GM23338 (cell line): ENCODE data around the gene LEMD2. TPM values are rescaled to one million over a fixed set of nuclear protein-coding genes. Genes with fewer than 3 reads are reported as not detected.

Experiments used
- ATAC-seq: fragments of 200-7000 bp; cut with Tn5 transposase; 3 replicates; pipeline ENCODE4 v1.9.1; 2020
- DNase-seq: peaks from one replicate; pipeline ENCODE4 v3.0.0-alpha.2; 2015; ENCODE audit warnings: low spot score
- H2AFZ ChIP-seq: fragments of 200-600 bp; sonication (generic); 2 replicates; pipeline ENCODE4 v1.8.0; 2016; ENCODE audit warnings: antibody characterized with exemption, mild to moderate bottlenecking, moderate library complexity
- H3F3A ChIP-seq: fragments of 200-600 bp; sonication (generic); replicated peaks from 2 replicates; pipeline ENCODE4 v1.8.0; 2017; ENCODE audit warnings: antibody characterized with exemption, mixed run types, low read depth
- H3K27ac ChIP-seq: fragments of 200-600 bp; sonication (generic); 2 replicates; pipeline ENCODE4 v1.6.1; 2016; ENCODE audit warnings: low read depth
- H3K27me3 ChIP-seq: fragments of 200-600 bp; sonication (generic); 2 replicates; pipeline ENCODE4 v1.8.0; 2016; ENCODE audit warnings: mild to moderate bottlenecking, mixed run types, moderate library complexity; ENCODE audit not compliant: insufficient read depth
- H3K36me3 ChIP-seq: fragments of 200-600 bp; sonication (generic); 2 replicates; pipeline ENCODE4 v1.8.0; 2016; ENCODE audit warnings: mild to moderate bottlenecking; ENCODE audit not compliant: insufficient read depth
- H3K4me1 ChIP-seq: fragments of 200-600 bp; sonication (generic); 2 replicates; pipeline ENCODE4 v1.8.0; 2016; ENCODE audit warnings: mild to moderate bottlenecking, moderate library complexity; ENCODE audit not compliant: insufficient read depth
- H3K4me2 ChIP-seq: fragments of 200-600 bp; sonication (generic); 2 replicates; pipeline ENCODE4 v1.7.1; 2017; ENCODE audit warnings: mixed run types
- H3K4me3 ChIP-seq: fragments of 200-600 bp; sonication (generic); 2 replicates; pipeline ENCODE4 v1.6.1; 2016; ENCODE audit warnings: mixed run types
- H3K79me2 ChIP-seq: fragments of 200-600 bp; sonication (generic); replicated peaks from 2 replicates; pipeline ENCODE4 v1.8.0; 2017; ENCODE audit warnings: mild to moderate bottlenecking; ENCODE audit not compliant: insufficient read depth
- H3K9me2 ChIP-seq: fragments of 200-600 bp; sonication (generic); 2 replicates; pipeline ENCODE4 v1.8.0; 2017; ENCODE audit not compliant: insufficient read depth
- H4K20me1 ChIP-seq: fragments of 200-600 bp; sonication (generic); replicated peaks from 2 replicates; pipeline ENCODE4 v1.8.0; 2017; ENCODE audit warnings: mild to moderate bottlenecking; ENCODE audit not compliant: insufficient read depth
- H3K27ac Mint-ChIP-seq: 2 replicates; pipeline ENCODE4 v1.8.0; 2020; ENCODE audit warnings: inconsistent platforms, mild to moderate bottlenecking, moderate library complexity, mixed read lengths
- H3K27me3 Mint-ChIP-seq: 3 replicates; pipeline ENCODE4 v1.8.0; 2022; ENCODE audit warnings: low read depth, mild to moderate bottlenecking, moderate library complexity, mixed read lengths, inconsistent platforms; ENCODE audit not compliant: insufficient read depth, poor library complexity
- H3K36me3 Mint-ChIP-seq: 3 replicates; pipeline ENCODE4 v1.8.0; 2021; ENCODE audit warnings: low read depth, mild to moderate bottlenecking, inconsistent platforms, moderate library complexity, mixed read lengths
- H3K4me1 Mint-ChIP-seq: 3 replicates; pipeline ENCODE4 v1.8.0; 2020; ENCODE audit warnings: mild to moderate bottlenecking, inconsistent platforms, mixed read lengths
- H3K4me3 Mint-ChIP-seq: 3 replicates; pipeline ENCODE4 v1.8.0; 2021; ENCODE audit warnings: moderate library complexity, mild to moderate bottlenecking, inconsistent platforms, mixed read lengths
- H3K9me3 Mint-ChIP-seq: 3 replicates; pipeline ENCODE4 v1.8.0; 2020; ENCODE audit warnings: moderate library complexity, mild to moderate bottlenecking, inconsistent platforms, mixed read lengths
- CREB1 ChIP-seq: fragments of 250-450 bp; sonication (Bioruptor Pico); IDR thresholded peaks from 2 replicates; pipeline ENCODE4 v1.5.0; 2020; ENCODE audit warnings: low read depth, mild to moderate bottlenecking, moderate library complexity
- EZH2phosphoT487 ChIP-seq: fragments of 200-600 bp; sonication (generic); IDR thresholded peaks from one replicate; pipeline ENCODE4 v1.8.1; 2018; ENCODE audit warnings: antibody characterized with exemption; ENCODE audit not compliant: unreplicated experiment
- JUNB ChIP-seq: IDR thresholded peaks from one replicate; pipeline ENCODE4 v1.6.1; 2016; ENCODE audit warnings: antibody characterized with exemption; ENCODE audit not compliant: unreplicated experiment
- NANOG ChIP-seq: IDR thresholded peaks from 2 replicates; pipeline ENCODE4 v1.6.1; 2016; ENCODE audit warnings: antibody characterized with exemption, borderline replicate concordance
- POLR2AphosphoS5 ChIP-seq: IDR thresholded peaks from 2 replicates; pipeline ENCODE4 v1.6.1; 2016; ENCODE audit warnings: antibody characterized with exemption, low read depth
- STAT1 ChIP-seq: IDR thresholded peaks from one replicate; pipeline ENCODE4 v1.6.1; 2016; ENCODE audit warnings: antibody characterized with exemption; ENCODE audit not compliant: unreplicated experiment
- ZNF114 ChIP-seq: fragments of 250-450 bp; sonication (Bioruptor Pico); IDR thresholded peaks from 2 replicates; pipeline ENCODE4 v1.5.0; 2020; ENCODE audit warnings: mild to moderate bottlenecking, moderate library complexity
- ZNF331 ChIP-seq: fragments of 250-450 bp; sonication (Bioruptor Pico); IDR thresholded peaks from 2 replicates; pipeline ENCODE4 v1.5.0; 2020; ENCODE audit warnings: low read depth, mild to moderate bottlenecking, moderate library complexity
- polyA plus RNA-seq: library from polyadenylated mRNA; unstranded; fragments of >200 nt; fragmentation: Nextera tagmentation; extraction: Ambion mirVana; gene quantifications from 2 replicates; pipeline ENCODE4 v1.2.1, GENCODE V29; 2016
- total RNA-seq: library from RNA; depleted of rRNA; stranded (reverse); fragments of >200 nt; shearing (Covaris generic); gene quantifications from 2 replicates; pipeline ENCODE4 v1.2.3, GENCODE V29; 2014
- TF ChIP-seq, protein P1 (sequence below): IDR thresholded peaks from one replicate; pipeline ENCODE4 v1.6.1; 2018; ENCODE audit warnings: antibody characterized with exemption; ENCODE audit not compliant: unreplicated experiment
- TF ChIP-seq, protein P2 (sequence below), 2 experiments: fragments of 200-600 bp in 1 of 2; sonication (generic) in 1 of 2; conservative IDR thresholded peaks; 2 replicates each; pipeline versions ENCODE4 v1.5.1 to v1.6.1; 2016 to 2017; ENCODE audit warnings: antibody characterized with exemption in 2 of 2, low read depth in 2 of 2, mild to moderate bottlenecking in 2 of 2, moderate library complexity in 1 of 2
- TF ChIP-seq, protein P3 (sequence below): IDR thresholded peaks from 2 replicates; pipeline ENCODE4 v1.6.1; 2016; ENCODE audit warnings: antibody characterized with exemption

Gene LEMD2
- total and polyA plus RNA-seq, 2 experiments from 2014 or later: 28.6 to 64.7 TPM

DNA sequence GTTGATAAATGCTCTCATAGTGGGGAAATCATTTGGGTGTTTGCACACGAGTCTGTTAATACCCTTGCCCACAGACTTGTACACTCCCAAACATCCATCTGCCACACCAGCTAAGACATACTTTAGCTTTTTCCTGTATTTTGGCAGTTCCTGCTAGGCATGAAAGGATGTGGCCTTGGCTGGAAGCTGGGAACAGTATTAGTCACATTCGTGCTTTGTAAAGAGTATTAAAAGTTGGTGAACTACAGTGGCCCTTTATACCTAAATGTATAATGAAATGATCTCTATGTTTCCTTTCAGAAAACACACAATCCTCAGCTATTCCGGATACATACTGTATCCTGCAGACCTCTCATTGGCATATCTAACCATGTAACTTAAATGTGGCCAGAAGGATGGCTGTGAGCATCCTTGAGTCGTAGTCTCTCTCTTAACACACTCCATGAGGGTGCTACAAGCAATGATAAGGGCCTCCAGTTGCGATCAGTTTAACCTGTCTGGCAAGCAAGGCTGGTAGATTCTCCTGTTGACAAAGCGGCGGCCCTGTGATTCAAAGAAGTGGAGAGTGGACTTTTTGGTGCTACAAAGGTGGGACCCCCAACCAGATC lies 1.5 kb downstream of the LEMD2 start (continued):
- TF ChIP-seq ZNF331 (no peak), NANOG (no peak), POLR2AphosphoS5 (no peak), CREB1 (CRISPR knock-in tag) (no peak), JUNB (no peak), STAT1 (no peak), ZNF114 (CRISPR knock-in tag) (no peak)
- TF ChIP-seq, protein P1, sequence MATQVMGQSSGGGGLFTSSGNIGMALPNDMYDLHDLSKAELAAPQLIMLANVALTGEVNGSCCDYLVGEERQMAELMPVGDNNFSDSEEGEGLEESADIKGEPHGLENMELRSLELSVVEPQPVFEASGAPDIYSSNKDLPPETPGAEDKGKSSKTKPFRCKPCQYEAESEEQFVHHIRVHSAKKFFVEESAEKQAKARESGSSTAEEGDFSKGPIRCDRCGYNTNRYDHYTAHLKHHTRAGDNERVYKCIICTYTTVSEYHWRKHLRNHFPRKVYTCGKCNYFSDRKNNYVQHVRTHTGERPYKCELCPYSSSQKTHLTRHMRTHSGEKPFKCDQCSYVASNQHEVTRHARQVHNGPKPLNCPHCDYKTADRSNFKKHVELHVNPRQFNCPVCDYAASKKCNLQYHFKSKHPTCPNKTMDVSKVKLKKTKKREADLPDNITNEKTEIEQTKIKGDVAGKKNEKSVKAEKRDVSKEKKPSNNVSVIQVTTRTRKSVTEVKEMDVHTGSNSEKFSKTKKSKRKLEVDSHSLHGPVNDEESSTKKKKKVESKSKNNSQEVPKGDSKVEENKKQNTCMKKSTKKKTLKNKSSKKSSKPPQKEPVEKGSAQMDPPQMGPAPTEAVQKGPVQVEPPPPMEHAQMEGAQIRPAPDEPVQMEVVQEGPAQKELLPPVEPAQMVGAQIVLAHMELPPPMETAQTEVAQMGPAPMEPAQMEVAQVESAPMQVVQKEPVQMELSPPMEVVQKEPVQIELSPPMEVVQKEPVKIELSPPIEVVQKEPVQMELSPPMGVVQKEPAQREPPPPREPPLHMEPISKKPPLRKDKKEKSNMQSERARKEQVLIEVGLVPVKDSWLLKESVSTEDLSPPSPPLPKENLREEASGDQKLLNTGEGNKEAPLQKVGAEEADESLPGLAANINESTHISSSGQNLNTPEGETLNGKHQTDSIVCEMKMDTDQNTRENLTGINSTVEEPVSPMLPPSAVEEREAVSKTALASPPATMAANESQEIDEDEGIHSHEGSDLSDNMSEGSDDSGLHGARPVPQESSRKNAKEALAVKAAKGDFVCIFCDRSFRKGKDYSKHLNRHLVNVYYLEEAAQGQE: no peak
- TF ChIP-seq, protein P2, sequence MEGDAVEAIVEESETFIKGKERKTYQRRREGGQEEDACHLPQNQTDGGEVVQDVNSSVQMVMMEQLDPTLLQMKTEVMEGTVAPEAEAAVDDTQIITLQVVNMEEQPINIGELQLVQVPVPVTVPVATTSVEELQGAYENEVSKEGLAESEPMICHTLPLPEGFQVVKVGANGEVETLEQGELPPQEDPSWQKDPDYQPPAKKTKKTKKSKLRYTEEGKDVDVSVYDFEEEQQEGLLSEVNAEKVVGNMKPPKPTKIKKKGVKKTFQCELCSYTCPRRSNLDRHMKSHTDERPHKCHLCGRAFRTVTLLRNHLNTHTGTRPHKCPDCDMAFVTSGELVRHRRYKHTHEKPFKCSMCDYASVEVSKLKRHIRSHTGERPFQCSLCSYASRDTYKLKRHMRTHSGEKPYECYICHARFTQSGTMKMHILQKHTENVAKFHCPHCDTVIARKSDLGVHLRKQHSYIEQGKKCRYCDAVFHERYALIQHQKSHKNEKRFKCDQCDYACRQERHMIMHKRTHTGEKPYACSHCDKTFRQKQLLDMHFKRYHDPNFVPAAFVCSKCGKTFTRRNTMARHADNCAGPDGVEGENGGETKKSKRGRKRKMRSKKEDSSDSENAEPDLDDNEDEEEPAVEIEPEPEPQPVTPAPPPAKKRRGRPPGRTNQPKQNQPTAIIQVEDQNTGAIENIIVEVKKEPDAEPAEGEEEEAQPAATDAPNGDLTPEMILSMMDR (conservative IDR thresholded peaks at IDR 0.05; ENCODE audit: low read depth in 2 of 2): no peak

DNA sequence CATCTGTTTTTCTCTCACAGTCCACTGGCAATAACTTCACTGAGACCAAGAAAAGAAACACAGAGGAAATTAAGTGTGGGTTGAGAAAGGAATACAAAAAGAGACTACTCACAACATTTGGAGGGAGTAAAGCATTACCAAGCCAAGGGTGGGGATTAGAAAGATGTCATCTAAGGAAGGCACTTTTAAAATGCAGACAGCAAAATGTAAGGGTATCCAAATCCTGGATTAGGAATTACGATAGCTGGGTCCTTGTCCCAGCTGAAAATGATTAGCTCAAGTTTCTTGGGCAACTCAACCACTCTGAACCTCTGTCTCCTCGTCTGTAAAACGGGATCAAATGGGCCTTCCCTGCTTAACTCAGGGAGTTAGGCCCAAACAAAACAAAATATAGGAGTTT lies 2.2 kb downstream of the LEMD2 start:
- peak overlapping the region; percentile 86 for H3K4me3 ChIP-seq
- H3K27me3 Mint-ChIP-seq: peaks cover 17% of the 10 kb centered on the region
- peaks cover 62% of the 10 kb centered on the region for H3K4me1 ChIP-seq
- H3K36me3 Mint-ChIP-seq: peaks cover 42% of the 10 kb centered on the region
- peaks cover 13% of the 10 kb centered on the region; the same call in 1 of the 2 replicates for H3F3A ChIP-seq
- ATAC-seq (no peak), DNase-seq (no peak)
- H3K9me2 ChIP-seq: peaks cover 4% of the 10 kb centered on the region; the same call in 1 of the 2 replicates
- H3K4me1 Mint-ChIP-seq: peaks cover 74% of the 10 kb centered on the region
- peak overlapping the region; percentile 82 for H3K4me2 ChIP-seq
- peaks cover 11% of the 10 kb centered on the region; the same call in 1 of the 2 replicates for H4K20me1 ChIP-seq
- peaks cover 37% of the 10 kb centered on the region for H3K79me2 ChIP-seq
- H3K27me3 ChIP-seq: no peaks in the 10 kb centered on the region
- H3K9me3 Mint-ChIP-seq: no peaks in the 10 kb centered on the region
- no peak overlapping the region for H2AFZ ChIP-seq
- 0 out of 2 replicates have a peak overlapping the region, but pooled peaks have one; percentile 33 for H3K27ac Mint-ChIP-seq
- H3K27ac ChIP-seq: no peak overlapping the region
- peak overlapping the region; percentile 91; the same call in 1 of the 3 replicates for H3K4me3 Mint-ChIP-seq
- peaks cover 12% of the 10 kb centered on the region; the same call in 1 of the 2 replicates for H3K36me3 ChIP-seq
- TF ChIP-seq, protein P3, sequence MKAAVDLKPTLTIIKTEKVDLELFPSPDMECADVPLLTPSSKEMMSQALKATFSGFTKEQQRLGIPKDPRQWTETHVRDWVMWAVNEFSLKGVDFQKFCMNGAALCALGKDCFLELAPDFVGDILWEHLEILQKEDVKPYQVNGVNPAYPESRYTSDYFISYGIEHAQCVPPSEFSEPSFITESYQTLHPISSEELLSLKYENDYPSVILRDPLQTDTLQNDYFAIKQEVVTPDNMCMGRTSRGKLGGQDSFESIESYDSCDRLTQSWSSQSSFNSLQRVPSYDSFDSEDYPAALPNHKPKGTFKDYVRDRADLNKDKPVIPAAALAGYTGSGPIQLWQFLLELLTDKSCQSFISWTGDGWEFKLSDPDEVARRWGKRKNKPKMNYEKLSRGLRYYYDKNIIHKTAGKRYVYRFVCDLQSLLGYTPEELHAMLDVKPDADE: no peak
- TF ChIP-seq EZH2phosphoT487 (no peak), CREB1 (CRISPR knock-in tag) (no peak), JUNB (no peak), NANOG (no peak)
- TF ChIP-seq, protein P2 (conservative IDR thresholded peaks at IDR 0.05; ENCODE audit: low read depth in 2 of 2): no peak
